Globus pallidus (tissue), 1 donor: ENCODE results near the gene ZNF185.

ENCODE experiments used
- DNase-seq: peaks from one replicate; pipeline ENCODE4 v3.0.0-alpha.2; 2015; ENCODE audit warnings: low spot score

Gene ZNF185

DNA sequence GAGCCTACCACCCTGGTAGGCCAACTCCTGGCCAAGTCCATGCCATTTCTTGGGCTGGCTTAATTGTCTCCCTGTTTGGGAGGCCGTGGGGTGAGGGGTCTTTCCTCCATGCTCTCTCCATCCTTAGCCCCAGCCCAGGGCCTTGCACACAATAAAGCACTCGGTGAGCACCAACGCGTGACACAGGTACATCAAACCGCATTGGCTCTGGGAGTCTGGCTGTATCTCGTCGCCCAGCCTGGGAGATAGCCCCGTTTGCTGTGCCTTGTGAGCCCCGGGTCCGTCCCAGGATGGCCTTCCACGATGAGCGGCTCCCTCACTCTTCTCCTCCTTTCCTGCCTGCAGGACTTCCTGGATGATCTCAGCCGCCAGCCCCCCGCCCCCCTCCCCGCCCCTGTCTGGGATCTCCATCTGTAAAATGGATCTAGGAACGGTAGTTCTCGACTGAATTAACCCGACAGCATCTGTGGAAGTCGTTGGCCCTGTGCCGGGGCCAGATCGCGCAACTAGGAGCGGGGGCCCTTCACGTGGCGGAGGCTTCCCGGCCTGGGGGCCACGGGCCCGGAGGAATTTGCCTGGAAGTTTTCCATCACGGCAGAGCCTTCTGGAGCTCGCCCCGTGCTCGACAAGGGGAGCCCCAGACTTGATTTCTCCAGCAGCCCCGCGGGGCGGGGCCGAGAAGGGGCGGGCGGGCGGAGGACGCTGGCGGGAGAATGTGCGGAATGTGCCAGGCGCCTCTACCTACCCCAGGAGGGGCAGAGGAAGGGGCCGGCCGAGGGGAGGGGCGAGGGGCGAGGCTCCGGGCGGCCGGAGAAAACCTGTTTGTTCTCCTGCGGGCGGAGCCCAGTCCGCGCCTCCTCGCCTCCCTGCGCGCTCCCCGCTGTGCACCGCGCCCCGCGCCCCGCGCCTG is at the start of gene ZNF185:
ZNF185 (plus strand) TSS at position 846 of the 910 bp plus-strand sequence. CDS start 16,423 bp downstream, outside the sequence.
- DNase-seq, result no peak

DNA sequence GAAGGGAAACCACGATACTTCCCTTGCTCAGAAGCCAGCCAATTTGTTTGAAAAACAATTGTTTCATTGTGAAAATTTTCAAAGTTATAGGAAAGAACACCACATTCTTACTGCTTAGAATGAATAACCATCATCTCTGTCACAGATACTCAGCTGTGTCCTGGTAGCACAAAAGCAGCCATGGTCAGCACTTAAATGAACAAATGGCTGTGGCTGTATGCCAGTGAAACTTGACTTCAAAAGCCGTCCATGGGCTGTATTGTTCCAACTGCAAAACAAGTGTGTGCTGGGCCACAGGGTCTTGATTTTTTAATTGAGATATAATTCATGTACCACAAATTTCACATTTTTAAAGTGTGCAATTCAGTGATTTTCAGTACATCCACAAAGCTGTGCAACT is 47.4 kb upstream of the ZNF185 start:
- DNase-seq, result peak; percentile 49

DNA sequence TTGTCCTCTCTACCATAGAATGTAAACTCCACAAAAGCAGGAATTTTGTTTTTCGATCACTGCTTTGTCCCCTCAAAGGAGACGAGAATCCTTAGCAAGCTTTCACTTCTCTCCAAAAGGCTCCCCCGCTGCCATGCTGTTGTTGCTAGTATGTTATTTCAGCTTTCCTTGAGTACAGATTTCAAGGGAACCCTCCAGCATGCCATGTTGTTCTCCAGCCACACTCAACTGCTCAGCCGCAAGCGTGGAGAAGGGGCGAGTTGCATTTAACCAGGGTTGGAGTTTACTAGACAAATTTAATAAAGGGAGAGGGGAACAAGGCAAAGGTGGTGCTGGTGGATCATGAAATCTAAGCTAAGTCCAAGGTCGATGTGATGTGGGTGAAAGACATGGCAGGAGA is 43.9 kb upstream of the ZNF185 start:
- no peak for DNase-seq

DNA sequence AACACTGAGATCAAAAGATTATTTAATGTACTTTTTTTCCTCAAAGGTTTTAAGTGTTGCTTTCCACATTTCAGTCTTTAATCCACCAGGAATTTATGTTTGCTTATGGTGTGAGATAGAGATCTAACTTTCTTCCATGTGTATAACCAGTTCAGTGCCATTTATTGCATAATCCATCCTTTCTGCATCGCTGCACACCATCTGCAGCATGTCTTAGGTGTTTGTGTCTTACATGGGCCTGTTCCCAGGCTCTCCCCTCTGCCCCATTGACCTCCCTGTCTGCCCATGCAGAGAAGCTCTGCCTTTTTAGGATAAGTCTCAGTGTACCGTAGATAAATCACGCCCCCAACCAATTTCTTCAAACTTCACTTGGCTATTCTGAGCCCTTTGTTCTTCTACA is 36.8 kb upstream of the ZNF185 start:
- DNase-seq, result no peak

DNA sequence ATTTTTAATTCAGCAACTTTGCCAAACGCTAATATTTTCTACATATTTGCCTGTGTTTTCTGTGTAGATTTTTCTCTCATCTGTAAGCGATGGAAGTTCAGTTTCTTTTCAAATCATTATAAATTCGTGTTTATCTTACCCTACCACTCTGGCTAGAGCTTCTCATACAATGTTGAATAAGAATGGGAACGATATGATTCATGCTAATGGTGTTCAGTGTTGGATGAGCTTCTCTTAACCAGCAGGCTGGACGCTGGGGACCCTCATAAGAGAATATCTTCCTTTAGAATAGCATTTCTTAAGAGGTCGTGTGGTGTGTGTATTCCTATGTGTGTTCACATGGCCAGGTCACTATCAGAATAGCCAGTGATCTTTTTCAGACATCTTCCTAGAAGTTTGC is 36.0 kb upstream of the ZNF185 start:
- no peak for DNase-seq

DNA sequence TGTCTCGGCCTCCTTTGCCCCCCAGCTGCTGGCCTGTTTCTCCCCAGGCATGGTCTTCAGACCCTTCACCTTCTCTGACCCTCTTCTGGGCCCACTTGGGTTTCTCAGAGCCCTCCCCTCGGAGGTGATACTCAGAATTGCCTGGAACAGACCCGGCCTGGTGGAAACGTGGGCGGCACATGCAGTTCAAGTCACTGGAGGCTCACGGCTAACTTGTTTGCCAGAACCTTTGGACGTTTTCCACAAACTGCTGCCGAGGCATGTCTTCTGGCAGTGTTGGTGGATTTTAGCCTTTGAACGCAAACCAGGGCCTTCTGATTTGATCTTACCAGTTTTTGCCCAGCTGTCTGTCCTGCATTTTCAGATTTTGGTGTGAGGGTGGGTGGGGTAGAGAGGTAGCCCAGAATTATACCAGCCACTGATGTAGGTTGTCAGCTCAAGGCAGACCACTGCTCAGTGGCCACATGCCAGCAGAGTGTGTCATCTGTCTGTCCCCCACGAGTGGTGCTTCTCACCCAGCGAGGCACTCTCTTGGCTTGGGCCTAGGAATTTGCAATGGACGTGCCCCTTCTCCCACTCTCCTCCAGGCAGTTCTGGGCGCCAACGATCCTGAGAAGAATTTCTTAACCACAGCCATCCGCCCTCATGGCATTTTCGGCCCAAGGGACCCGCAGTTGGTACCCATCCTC is 32.5 kb upstream of the ZNF185 start:
- DNase-seq, result no peak

DNA sequence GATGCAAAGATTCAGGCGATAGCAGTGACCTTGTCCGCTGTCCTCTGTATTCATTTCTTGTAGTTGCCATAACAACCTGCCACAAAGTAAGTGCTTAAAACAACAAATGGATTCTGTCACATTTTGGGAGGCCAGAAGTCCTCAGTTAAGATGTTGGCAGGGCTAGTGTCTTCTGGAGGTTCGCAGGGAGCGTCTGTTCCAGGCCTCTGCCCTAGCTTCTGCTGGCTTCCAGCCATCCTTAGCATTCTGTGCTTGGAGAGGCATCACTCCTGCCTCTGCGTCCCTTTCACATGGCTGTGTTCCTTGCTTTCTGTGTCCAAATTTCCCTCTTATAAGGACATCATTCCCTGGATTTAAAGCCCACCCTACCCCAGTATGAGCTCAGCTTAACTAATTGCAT is 31.5 kb upstream of the ZNF185 start:
- no peak for DNase-seq

DNA sequence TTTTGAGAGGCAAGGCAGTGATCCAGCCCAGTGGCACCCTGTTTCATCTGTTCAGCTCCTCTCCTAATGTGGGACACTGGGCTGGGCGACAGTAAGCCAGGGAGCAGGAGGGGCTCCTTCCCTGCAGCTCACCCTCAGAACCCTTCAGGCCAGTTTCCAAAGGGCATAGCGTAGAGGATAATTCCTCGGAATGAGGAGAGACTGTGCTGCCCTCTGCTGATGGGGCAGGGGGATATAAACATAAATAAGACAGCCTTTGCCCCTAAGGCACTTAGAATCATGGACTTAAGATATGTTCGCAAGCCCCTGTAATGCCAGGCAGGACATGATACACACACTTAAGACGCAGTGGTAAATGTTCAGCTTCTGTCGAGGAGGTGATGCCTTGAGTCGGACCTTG is 27.9 kb upstream of the ZNF185 start:
- no peak for DNase-seq

DNA sequence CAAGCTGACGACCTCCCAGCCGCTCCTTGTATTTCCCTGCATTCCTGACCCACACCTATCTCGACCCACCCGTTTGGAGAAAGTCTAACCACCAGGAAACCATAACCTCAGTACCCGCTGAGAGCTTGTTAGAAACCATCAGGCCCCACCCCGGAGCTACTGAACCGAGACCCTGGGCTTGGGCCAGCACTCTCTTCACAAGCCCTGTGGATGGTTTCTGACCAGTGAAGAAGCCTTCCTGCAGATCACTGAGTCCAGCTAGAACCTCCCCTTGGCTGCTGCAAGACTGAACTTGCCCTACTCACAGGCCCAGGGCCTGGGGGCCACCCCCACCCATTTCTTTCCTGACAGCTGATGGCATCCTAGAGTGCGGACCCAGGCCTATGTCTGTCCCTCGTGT is 26.6 kb upstream of the ZNF185 start:
- DNase-seq, result no peak

DNA sequence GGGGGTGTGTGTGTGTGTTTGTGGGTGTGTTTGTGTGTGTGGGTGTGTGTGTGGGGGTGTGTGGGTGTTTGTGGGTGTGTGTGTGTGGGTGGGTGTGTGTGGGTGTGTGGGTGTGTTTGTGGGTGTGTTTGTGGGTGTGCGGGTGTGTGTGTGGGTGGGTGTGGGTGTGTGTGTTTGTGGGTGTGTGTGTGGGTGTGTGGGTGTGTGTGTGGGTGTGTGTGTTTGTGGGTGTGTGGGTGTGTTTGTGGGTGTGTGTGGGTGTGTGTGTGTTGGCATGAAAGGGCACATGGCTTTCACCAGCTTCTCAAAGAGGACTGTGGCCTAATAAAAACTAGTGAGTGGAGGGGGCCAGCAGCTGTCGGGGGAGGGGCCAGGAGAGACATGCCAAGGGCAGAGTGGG is 25.3 kb upstream of the ZNF185 start:
- no peak for DNase-seq

DNA sequence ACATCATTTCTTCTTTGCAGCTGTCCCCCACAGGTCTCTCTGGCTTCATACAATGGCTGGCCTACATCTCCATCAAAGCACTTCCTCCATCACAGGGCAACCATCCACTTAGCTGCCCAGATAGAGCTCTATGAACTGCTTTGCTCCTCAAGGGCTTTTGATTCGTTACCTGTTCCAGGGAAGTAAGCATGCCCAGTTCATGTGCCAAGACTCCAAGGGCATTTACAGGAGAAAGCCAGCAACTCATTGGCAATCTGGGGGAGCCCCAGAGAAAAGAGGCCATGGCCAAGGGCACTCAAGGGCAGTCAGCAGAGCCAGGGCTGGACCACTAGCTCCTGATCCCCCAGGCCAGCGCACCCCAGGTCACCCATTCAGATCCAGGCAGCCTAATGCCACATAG is 24.5 kb upstream of the ZNF185 start:
- DNase-seq, result no peak

DNA sequence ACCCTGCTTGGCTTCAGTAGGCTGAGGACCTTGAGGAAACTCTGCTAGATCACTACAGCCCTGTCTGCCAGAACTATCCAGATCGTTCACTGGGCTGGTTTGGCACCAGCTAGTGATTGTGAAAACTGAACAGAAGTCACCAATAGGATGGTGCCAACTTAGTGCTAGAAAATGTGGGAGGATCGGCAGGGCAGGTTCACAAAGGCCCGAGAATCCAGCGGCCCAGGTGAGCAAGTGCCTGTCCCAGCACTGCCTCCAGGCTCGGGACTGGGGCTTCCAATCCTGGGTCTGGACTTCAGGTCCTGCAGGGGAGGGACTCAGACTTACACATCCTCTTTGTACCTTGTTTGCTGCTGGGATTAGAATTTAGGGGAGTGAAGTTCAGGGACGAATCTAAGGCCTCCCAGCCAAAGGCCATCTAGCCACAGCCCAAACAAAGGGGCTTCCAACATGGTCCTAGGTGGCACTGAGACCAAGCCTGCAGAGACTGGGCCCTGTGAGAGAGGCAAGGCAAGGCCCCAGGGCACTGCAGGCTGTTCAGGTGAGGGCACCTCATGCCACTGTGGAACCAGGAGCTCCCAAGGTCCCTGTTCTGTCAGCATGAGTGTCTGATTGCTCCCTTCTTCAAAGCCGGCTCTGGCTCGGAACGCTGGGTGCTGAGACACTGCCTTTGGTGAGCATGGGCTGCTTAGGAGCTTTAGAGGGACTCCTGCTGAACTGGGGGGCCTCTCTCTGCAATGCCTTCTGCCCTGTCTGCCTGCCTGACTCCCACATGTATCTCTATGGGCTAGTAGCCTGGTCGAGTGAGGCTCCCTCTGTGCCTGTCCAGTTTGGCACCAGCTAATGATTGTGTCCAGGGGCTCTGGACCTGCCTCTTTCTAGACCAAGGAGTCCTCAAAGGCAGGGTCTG is 20.7 kb upstream of the ZNF185 start:
- DNase-seq, result no peak

DNA sequence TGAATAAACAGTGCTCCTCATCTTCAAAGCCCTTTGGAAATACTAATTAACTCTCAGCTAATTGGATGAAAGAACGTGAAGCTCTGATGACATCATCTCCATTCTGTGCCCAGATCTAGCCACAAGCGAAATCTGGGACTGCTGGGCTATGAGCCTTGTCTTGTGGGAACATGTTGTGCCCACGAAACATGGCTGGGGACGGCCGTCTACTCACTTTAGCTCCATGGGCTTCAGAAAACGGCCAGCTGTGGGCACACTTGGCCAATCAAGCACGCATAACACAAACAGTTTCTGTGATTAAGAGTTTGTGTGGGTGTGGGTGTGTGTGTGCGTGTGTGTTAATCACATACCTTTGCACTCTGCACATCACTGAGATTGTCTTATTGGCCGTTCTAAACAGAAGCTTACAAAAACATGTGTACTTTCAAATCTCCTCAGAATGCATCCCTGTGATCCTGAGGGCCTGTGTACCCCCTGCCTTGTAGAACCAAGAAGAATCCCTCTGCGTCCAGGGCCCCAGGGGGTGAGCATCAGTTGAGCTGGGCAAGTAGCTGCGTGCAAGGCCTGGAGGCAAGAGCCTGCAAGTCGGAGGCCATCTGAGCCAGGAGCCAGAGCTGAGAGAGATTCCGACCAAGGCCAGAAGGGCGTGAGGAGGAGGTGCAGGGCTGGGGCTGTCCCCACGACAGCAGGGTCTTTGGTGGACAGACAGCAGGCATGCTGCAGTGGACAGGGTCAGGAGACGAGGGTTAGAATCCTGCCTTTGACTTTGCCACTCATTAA is 18.7 kb upstream of the ZNF185 start:
- DNase-seq, result no peak

DNA sequence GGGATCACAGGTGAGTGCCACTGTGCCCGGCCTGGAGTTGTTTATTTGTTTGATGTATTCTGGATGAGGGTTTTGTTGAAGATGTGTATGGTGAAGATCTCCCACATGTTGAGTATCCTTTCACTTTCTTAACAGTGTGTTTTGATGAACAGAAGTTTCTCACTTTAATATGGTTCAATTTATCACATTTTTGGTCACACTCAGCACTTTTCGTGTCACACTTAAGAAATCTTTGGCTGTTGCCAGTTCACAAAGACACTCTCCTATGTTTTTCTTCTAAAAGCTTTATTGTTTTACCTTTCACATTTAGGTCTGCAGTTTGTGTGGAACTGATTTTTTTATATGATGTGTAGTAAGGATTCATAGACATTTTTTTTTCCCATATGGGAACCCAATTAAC is 16.6 kb upstream of the ZNF185 start:
- DNase-seq, result no peak

DNA sequence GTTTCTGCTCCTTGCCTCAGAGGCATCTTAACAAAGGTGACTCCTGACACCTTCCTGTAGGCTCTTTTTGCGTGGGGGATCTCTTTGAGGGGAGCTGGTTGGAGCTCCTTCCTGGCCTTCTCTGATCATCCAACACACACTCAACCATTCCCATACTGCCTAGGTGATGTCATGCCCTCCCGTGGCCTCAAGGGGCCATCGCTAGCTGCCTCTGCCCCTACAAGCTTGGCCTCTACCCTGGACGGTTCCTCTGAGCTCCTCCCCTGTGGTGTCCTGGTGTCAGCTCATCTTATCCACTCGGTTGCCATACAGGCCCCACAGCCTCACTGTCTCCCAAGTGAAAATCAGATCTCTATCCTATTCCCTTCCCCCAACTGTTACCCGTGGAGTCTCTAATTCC is 13.7 kb upstream of the ZNF185 start:
- DNase-seq, result no peak

DNA sequence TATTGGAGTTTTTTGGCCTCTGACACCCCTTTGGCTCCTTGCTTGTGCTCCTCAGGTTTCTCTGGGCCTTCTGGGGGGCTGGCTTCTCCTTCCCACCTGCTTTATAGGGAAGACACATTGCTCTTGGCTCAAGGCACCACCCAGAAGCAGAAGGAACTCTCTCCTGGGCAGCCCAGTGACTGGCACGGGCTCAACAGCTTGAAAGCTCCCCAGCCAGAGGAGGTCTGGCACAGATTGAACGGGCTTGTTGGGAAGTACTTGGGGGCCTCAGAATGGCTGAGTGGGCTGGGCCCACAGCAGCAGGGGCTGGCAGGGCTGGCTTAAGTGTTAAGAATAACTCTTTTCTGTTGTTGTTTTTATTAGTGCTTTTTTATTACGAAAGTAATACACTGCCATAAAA is 11.2 kb upstream of the ZNF185 start:
- DNase-seq, result peak; percentile 18

DNA sequence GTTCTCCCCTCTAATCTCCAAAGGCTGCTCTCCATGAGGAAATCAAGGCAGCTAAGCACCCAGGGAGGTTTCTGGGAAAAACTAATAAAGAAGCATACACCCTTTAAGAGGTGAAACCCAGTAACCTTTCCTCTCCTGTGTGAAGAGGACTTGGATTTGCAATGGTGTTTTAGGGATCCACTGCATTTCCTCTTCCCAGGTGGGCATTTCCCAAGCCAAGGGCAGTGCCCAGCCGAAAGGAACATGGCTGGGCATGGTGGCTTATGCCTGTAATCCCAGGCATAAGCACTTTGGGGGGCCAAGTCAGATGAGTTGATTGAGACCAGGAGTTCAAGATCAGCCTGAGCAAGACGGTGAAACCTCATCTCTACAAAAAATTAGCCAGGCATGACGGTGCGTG is 5.4 kb upstream of the ZNF185 start:
- DNase-seq, result no peak

DNA sequence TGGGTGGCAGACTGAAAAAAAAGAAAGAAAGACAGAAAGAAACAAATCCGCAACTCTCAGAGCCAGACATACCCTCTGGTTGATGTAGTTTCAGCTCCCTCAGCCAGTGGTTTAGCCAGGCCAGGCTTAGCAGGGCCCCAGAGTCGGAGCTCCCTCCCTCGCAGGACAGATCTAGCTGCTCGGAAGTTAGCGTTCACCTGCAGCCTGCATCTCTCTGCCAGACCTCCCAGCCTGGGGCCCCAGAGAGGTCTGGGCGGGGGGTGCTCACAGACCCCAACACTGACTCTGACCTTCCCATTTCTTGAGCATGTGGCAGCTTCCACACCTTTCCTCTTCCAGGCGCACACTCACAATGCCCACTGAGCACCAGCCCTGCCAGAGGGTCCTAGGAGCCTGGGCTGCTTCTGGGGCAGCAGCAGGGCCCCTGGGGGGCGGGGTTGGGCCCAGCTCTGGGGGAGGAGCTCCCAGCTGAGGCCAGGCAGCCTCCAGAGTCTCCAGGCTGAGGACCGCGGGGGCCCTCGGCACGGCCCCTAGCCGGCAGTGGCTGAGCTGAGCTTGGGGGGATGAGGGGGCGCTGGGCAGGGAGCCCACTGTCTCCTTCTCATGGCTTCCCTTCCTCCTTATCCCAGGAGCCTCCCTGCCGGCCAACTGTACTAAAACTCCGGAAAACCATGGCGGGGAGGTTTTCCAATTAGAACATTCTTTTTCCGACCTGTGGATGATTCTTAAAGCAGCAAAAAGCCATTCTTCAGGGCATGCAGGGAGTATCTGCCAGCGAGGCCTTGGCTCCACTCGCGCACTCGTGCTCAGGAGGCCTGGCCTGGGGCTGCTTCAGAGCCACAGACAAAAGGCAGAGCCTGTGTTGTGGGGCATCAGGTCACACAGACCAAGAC is 4.6 kb upstream of the ZNF185 start:
- no peak for DNase-seq

DNA sequence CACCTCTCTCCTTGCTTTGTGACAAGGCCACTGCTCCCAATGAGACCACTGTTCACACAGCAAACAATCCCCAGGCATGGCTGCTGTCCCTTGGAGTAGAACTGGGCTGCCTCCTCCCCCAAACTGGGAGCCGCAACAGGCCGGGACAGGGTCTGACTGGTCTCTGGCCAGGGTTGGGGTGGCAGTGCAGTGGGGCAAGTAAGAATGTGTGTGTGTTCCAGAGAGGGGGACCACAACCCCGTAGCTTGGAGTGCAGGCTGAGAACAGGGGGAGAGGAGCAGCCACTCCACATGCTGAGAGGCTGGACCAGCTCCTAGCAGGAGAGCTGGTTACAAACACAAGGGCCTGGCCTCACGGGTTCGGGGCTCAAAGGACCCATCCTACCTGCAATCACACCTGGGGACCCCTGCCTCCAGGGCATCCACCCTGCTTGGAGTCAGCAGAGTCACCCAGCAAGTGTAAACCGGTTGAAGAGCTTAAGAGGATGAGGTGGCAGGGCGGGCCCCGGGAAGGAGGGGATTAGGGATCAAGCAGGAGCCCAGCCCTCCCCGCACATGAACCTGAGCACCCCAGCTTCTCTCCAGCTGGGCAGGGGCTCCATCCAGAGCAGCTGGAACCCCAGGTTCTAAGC is 3.8 kb upstream of the ZNF185 start:
- DNase-seq, result no peak

DNA sequence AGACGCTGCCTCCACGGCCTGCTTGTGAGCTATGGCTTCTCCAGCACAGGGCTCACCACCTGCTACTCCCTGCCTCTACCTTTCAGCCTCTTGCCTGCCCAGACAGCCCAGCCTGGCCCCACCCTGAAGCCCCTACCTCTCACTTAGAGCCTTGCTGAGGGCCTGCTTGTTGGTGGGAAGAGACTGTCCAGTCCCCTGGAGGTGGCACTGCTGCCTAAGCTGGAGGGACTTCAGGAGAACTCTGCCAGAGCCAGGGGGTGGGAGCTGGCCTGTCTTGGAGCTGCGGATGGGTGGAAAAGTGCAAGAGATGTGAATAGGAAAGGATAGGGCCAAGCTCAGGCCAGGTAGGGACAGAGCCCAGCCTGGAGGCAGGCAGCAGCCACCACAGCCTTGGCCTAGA is 2.7 kb upstream of the ZNF185 start:
- DNase-seq, result no peak
